OCI-M2 (cell line): ENCODE data around the gene NDRG2.
A peak's percentile ranks its signal among the peaks of the same experiment; 100 is the strongest.

Experiments used
- DNase-seq: peaks from one replicate; lab custom pipeline; 2025; ENCODE audit not compliant: unreplicated experiment; lab: John Stamatoyannopoulos, UW

The NDRG2 gene

GRCh38 chr14:20973501-20973900, 51.4 kb downstream of the NDRG2 start:
- no peak for DNase-seq

GRCh38 chr14:20971705-20972021, 53.2 kb downstream of the NDRG2 start:
- no peak for DNase-seq

- peak; percentile 69 for DNase-seq
Observed at GRCh38 chr14:20970983-20971704, 53.7 kb downstream of the NDRG2 start.

- no peak for DNase-seq
Observed at GRCh38 chr14:20970647-20970982, 54.2 kb downstream of the NDRG2 start.

GRCh38 chr14:20969336-20969735, 55.5 kb downstream of the NDRG2 start:
- DNase-seq = no peak
